ENCODE results near the gene TUB.

- no peak for TF ChIP-seq CTCF (IDR thresholded peaks at IDR 0.05 in 8 of 11, conservative IDR thresholded peaks at IDR 0.05 in 3 of 11)
- no peak for TF ChIP-seq POLR2A (IDR thresholded peaks at IDR 0.05)
Measured at GRCh38 chr11:8061555-8062428, 19.2 kb upstream of the TUB start.

All from spleen (tissue), 7 donors.